ENCODE measurements around the gene EIF4EBP2. TPM values are rescaled to one million over a fixed set of nuclear protein-coding genes. Genes with fewer than 3 reads are reported as not detected.

EIF4EBP2 gene
- total RNA-seq, 1 experiment from 2014 or later: 36.7 TPM

DNA sequence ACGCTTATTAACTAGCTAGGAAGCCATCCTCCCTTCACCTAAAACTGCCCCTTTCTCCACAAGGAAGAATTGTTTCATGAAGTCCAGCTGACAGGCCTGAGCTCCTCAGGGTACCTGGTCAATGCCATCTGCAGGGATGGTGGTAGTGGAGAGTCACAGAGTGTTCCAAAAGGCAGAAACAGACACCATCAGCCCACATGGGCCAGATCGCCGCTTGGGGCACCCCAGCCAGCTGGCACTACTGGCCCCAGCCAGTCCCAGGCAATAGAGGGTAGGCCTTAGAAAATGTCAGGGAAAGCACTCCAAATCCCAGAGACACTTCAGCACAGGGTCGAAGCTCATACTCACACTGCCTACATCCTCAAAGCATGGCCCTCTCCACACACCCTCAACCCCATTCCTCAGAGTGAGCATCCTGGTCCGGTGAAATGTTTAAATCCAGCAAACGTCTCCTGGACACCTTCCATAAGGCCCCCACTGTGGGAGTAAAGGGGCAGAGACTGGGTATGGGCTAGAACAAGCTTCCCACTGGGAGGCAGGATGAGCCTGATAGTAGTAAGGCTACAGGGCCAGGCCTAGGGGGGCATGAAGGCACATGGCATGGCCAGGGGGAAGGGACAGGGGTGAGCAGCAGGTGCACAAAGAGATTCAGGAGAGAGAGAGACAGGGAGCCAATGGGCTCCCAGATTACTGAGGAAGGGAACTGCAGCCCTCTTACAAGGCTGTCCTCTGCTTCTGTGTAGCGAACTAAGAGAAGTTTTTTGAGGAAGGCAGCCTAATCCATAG is 23.4 kb upstream of the EIF4EBP2 start:
- POLR2A ChIA-PET: interaction anchor here (1.1 kb wide), 1 partner anchor 113 kb away, joined by 3 read pairs; no protein-coding TSS in a partner anchor
- no peak overlapping the region for H3K9ac ChIP-seq (ENCODE audit: low read length)
- peaks cover 0 to 4% of the 10 kb centered on the region in 2 experiments; a peak in 1 of 4 replicates for H3K36me3 ChIP-seq (ENCODE audit: control insufficient read depth in 1 of 2, insufficient read depth in 2 of 2, low read length in 2 of 2)
- RAD21 ChIA-PET (ENCODE audit: low non-redundant PET in 1 of 2, low total read pairs in 2 of 2, uncharacterized antibody in 2 of 2, unreplicated experiment in 2 of 2): no interaction called here
- peaks cover 4% of the 10 kb centered on the region; the same call in 1 of the 2 replicates for H4K20me1 ChIP-seq (ENCODE audit: insufficient read depth)
- H3K9me2 ChIP-seq (ENCODE audit: insufficient read depth): no peaks in the 10 kb centered on the region
- BruUV-seq (replicated peaks): no TSS peak
- DNase-seq (ENCODE audit: low read depth, low spot score) (no peak), ATAC-seq (no peak)
- CTCF ChIA-PET: interaction anchor here (1.4 to 1.8 kb wide), 2 partner anchors 16 to 158 kb away, joined by 3 to 5 read pairs; no protein-coding TSS in a partner anchor
- no peak overlapping the region for H3K4me3 ChIP-seq (replicated peaks in 1 of 2; ENCODE audit: low read depth in 1 of 2, low read length in 2 of 2)
- no peaks in the 10 kb centered on the region for H3K27me3 ChIP-seq (ENCODE audit: insufficient read depth, low read length)
- peaks cover 0 to 8% of the 10 kb centered on the region in 2 experiments; a peak in 1 of 4 replicates for H3K9me3 ChIP-seq (ENCODE audit: control insufficient read depth in 1 of 2, insufficient read depth in 1 of 2, low read depth in 1 of 2, low read length in 2 of 2)
- H3K27ac ChIP-seq (ENCODE audit: low read depth, low read length): no peak overlapping the region
- H3K4me2 ChIP-seq (ENCODE audit: low read length): no peak overlapping the region
- intact Hi-C loops (cut with micrococcal nuclease): no loop called here
- H3K4me1 ChIP-seq (ENCODE audit: control insufficient read depth in 1 of 2, insufficient read depth in 2 of 2, low read length in 2 of 2): peaks cover 35 to 59% of the 10 kb centered on the region in 2 experiments
- H2AFZ ChIP-seq (ENCODE audit: low read depth, low read length, poor library complexity, severe bottlenecking): no peak overlapping the region
- peaks cover 12% of the 10 kb centered on the region for H3K79me2 ChIP-seq (ENCODE audit: insufficient read depth, low read length)
- TF ChIP-seq, protein P1, sequence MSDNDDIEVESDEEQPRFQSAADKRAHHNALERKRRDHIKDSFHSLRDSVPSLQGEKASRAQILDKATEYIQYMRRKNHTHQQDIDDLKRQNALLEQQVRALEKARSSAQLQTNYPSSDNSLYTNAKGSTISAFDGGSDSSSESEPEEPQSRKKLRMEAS (IDR thresholded peaks at IDR 0.05): no peak
- TF ChIP-seq RAD21 (IDR thresholded peaks at IDR 0.05; ENCODE audit: low read depth): no peak

DNA sequence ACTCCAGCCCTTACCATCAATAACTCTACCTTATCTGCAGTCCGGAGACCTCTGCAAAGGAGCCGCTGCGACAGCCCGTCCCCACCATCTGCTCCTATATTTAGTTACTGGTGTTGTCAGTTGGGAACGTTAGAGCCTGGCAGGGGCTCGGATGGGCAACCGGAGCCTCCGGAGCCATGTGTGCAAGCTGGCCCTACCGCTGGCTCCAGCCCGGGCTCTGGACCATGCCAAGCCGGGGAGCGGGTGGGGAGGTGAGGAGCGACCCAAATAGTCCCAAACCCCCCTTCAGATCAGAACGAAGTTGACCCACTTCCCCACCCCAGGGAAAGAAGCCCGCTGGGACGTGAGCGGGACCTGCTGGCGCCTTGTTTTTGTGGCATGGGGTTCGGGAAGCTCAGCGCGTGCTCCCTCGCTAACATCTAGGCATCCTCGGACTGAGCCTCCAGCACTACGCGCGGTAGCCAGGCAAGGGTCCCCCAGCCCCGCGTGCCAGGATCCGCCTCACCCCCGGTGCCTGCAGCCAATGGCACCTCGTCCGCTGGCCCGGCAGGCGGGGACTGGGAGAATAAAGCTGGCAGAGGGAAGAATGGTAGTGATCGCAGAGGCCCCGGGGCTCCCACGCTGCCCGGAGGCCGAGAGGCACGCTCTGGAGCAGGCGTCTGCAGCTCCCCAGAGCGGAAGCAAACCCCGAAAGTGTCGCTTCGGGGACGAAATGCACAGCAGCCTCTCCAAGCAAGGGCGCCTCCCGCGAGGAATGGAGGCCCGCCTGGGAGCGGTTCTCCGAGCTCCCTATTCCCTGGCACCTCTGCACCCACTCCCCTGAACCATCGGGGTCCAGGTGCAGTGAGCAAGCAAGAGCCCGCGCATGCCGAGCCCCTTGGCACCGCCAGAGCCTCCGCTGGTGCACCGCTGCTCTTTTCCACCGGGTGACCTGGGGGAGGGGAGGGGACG is 22.2 kb upstream of the EIF4EBP2 start:
- POLR2A ChIA-PET: no interaction called here
- peak overlapping the region; percentile 78 for H3K9ac ChIP-seq (ENCODE audit: low read length)
- peaks cover 4% of the 10 kb centered on the region; the same call in 1 of the 2 replicates for H4K20me1 ChIP-seq (ENCODE audit: insufficient read depth)
- peaks cover 32 to 48% of the 10 kb centered on the region in 2 experiments for H3K4me1 ChIP-seq (ENCODE audit: control insufficient read depth in 1 of 2, insufficient read depth in 2 of 2, low read length in 2 of 2)
- DNase-seq (ENCODE audit: low read depth, low spot score): no peak
- H3K79me2 ChIP-seq (ENCODE audit: insufficient read depth, low read length): peaks cover 11% of the 10 kb centered on the region
- CTCF ChIA-PET: interaction anchor here (0.7 kb wide), 1 partner anchor 109 kb away, joined by 3 read pairs; no protein-coding TSS in a partner anchor
- peaks cover 0 to 8% of the 10 kb centered on the region in 2 experiments; a peak in 1 of 4 replicates for H3K9me3 ChIP-seq (ENCODE audit: control insufficient read depth in 1 of 2, insufficient read depth in 1 of 2, low read depth in 1 of 2, low read length in 2 of 2)
- peak overlapping the region; percentile 92 for H3K4me2 ChIP-seq (ENCODE audit: low read length)
- no peaks in the 10 kb centered on the region for H3K36me3 ChIP-seq (ENCODE audit: control insufficient read depth in 1 of 2, insufficient read depth in 2 of 2, low read length in 2 of 2)
- no peak overlapping the region for H2AFZ ChIP-seq (ENCODE audit: low read depth, low read length, poor library complexity, severe bottlenecking)
- RAD21 ChIA-PET (ENCODE audit: low non-redundant PET in 1 of 2, low total read pairs in 2 of 2, uncharacterized antibody in 2 of 2, unreplicated experiment in 2 of 2): no interaction called here
- H3K9me2 ChIP-seq (ENCODE audit: insufficient read depth): no peaks in the 10 kb centered on the region
- TF ChIP-seq YY1 (IDR thresholded peaks at IDR 0.05; ENCODE audit: extremely low read depth, insufficient replicate concordance, low read depth, low read length) (no peak), CEBPB (IDR thresholded peaks at IDR 0.05; ENCODE audit: low read depth) (no peak), POLR2AphosphoS5 (IDR thresholded peaks at IDR 0.05; ENCODE audit: low read depth, low read length) (no peak), SP1 (IDR thresholded peaks at IDR 0.05; ENCODE audit: low read depth) (no peak), ZFX (IDR thresholded peaks at IDR 0.05) (peak; percentile 31; the same call in 1 of the 2 replicates), EZH2phosphoT487 (IDR thresholded peaks at IDR 0.05; ENCODE audit: borderline replicate concordance) (no peak), ELF1 (IDR thresholded peaks at IDR 0.05; ENCODE audit: borderline replicate concordance, low read depth) (no peak), EZH2 (IDR thresholded peaks at IDR 0.05) (no peak)
- H3K27me3 ChIP-seq (ENCODE audit: insufficient read depth, low read length): no peaks in the 10 kb centered on the region
- BruUV-seq (replicated peaks): TSS peak; percentile 54
- intact Hi-C loops (cut with micrococcal nuclease): no loop called here
- H3K4me3 ChIP-seq (replicated peaks in 1 of 2; ENCODE audit: low read depth in 1 of 2, low read length in 2 of 2): peak overlapping the region; percentile 70
- ATAC-seq: peak; percentile 37
- peak overlapping the region; percentile 60 for H3K27ac ChIP-seq (ENCODE audit: low read depth, low read length)

Measured in HCT116 (cell line).